Fibroblast of lung (primary cell): Measurements from ENCODE around the gene BRCA2. TPM values are rescaled to one million over a fixed set of nuclear protein-coding genes. Genes with fewer than 3 reads are reported as not detected.

ENCODE experiments used
- DNase-seq, 2 donors: peaks; one replicate each; pipeline versions ENCODE4 v3.0.0 to v3.0.0-alpha.2; 2010; ENCODE audit warnings: low read depth in 2 of 2
- H2AFZ ChIP-seq: 2 replicates; pipeline ENCODE4 v1.5.1; 2012; ENCODE audit warnings: low read length, control low read depth, inconsistent platforms
- H3K27ac ChIP-seq: 2 replicates; pipeline ENCODE4 v1.5.1; 2011; ENCODE audit warnings: low read length, control low read depth; ENCODE audit not compliant: insufficient read depth
- H3K27me3 ChIP-seq: 2 replicates; pipeline ENCODE4 v1.5.1; 2011; ENCODE audit warnings: mild to moderate bottlenecking, low read length; ENCODE audit not compliant: control insufficient read depth, insufficient read depth
- H3K36me3 ChIP-seq: 2 replicates; pipeline ENCODE4 v1.5.1; 2011; ENCODE audit warnings: low read length; ENCODE audit not compliant: control insufficient read depth, insufficient read depth
- H3K4me1 ChIP-seq: 2 replicates; pipeline ENCODE4 v1.5.1; 2011; ENCODE audit warnings: low read length; ENCODE audit not compliant: control insufficient read depth, insufficient read depth; ENCODE audit errors: extremely low read depth
- H3K4me2 ChIP-seq: 2 replicates; pipeline ENCODE4 v1.5.1; 2011; ENCODE audit warnings: low read length, control low read depth; ENCODE audit not compliant: insufficient read depth; ENCODE audit errors: extremely low read depth
- H3K4me3 ChIP-seq, 4 experiments: fragments of 200-600 bp in 1 of 4; sonication (generic) in 1 of 4; replicated peaks in 1 of 4; 2 replicates each; pipeline ENCODE4 v1.5.1; 2011 to 2016; ENCODE audit warnings: low read length in 4 of 4, low read depth in 3 of 4, mild to moderate bottlenecking in 3 of 4, control low read depth in 2 of 4, inconsistent platforms in 1 of 4, mixed read lengths in 1 of 4; ENCODE audit not compliant: insufficient read depth in 1 of 4; ENCODE audit errors: control extremely low read depth in 1 of 4
- H3K79me2 ChIP-seq: 2 replicates; pipeline ENCODE4 v1.5.1; 2012; ENCODE audit warnings: mild to moderate bottlenecking, low read length, inconsistent platforms; ENCODE audit not compliant: control insufficient read depth, insufficient read depth
- H3K9ac ChIP-seq: 2 replicates; pipeline ENCODE4 v1.5.1; 2011; ENCODE audit warnings: mild to moderate bottlenecking, low read length, control low read depth; ENCODE audit not compliant: insufficient read depth
- H3K9me3 ChIP-seq: 2 replicates; pipeline ENCODE4 v1.5.1; 2012; ENCODE audit warnings: low read depth, low read length; ENCODE audit not compliant: control insufficient read depth, insufficient read depth
- H4K20me1 ChIP-seq: 2 replicates; pipeline ENCODE4 v1.5.1; 2011; ENCODE audit warnings: low read length; ENCODE audit not compliant: control insufficient read depth, insufficient read depth; ENCODE audit errors: extremely low read depth
- EZH2 ChIP-seq: IDR thresholded peaks from 2 replicates; pipeline ENCODE4 v1.5.1; 2012; ENCODE audit warnings: low read length, control low read depth, mild to moderate bottlenecking; ENCODE audit errors: missing control alignments
- polyA plus RNA-seq, 2 donors: library from polyadenylated mRNA; depleted of rRNA in 1 of 2; stranded (reverse) in 1 of 2; unstranded in 1 of 2; fragments of >200 nt; gene quantifications; 2 replicates each; pipeline ENCODE4 v1.2.1, GENCODE V29; 2011 to 2012; ENCODE audit warnings: missing spikeins in 1 of 2
- total RNA-seq: library from RNA; depleted of rRNA; stranded (reverse); fragments of >200 nt; gene quantifications from 2 replicates; pipeline ENCODE4 v1.2.1, GENCODE V29; 2014
- TF ChIP-seq, protein P1 (sequence below), 2 donors: IDR thresholded peaks in 1 of 2; conservative IDR thresholded peaks in 1 of 2; 1 replicate in 1 of 2; 2 replicates in 1 of 2; pipeline ENCODE4 v1.5.1; 2011 to 2012; ENCODE audit warnings: low read length in 2 of 2, control low read depth in 1 of 2, inconsistent platforms in 1 of 2, low read depth in 1 of 2, mild to moderate bottlenecking in 1 of 2

Gene BRCA2
- total and polyA plus RNA-seq, 2 donors (not counting 1 experiment from before 2014, with no cell fraction given), result 2.0 to 4.5 TPM

DNA sequence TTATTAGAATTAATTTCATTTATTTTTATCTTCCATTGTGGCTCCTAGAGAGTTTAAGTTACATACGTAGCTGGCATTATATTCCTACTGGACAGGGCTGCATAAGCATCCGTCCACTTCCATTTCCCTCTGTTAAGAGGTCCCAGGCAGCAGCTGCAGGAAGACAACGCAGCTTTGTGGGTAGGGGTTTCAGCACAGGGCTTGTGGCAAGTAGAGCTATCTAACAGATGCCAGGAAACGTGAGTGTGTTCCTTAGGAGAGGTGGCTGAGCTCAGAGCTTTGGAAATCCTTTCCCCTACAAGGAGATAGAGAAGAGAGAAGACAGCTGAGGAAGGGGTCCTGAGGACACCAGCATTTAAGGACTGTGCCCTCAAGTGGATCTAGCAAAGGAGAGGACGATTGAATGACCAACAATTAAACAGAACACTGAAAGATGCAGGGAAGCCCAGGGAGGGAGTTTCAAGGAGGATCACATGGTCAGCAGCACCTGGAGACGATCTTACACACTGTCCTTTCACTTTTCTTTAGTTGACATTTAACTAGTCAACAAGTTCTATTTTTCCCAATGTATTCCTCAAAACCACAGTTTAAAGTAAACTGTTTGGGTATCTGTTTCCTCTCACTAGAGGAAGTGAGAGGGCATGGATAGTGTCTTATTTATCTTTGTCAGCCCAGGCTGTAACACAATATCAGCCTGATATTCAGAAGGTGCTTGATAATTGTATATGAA, 114.9 kb downstream of the BRCA2 start:
- no peaks in the 10 kb centered on the region for H3K4me1 ChIP-seq
- no peaks in the 10 kb centered on the region for H3K36me3 ChIP-seq
- no peaks in the 10 kb centered on the region for H3K9me3 ChIP-seq
- no peak for TF ChIP-seq EZH2
- TF ChIP-seq, protein P1, sequence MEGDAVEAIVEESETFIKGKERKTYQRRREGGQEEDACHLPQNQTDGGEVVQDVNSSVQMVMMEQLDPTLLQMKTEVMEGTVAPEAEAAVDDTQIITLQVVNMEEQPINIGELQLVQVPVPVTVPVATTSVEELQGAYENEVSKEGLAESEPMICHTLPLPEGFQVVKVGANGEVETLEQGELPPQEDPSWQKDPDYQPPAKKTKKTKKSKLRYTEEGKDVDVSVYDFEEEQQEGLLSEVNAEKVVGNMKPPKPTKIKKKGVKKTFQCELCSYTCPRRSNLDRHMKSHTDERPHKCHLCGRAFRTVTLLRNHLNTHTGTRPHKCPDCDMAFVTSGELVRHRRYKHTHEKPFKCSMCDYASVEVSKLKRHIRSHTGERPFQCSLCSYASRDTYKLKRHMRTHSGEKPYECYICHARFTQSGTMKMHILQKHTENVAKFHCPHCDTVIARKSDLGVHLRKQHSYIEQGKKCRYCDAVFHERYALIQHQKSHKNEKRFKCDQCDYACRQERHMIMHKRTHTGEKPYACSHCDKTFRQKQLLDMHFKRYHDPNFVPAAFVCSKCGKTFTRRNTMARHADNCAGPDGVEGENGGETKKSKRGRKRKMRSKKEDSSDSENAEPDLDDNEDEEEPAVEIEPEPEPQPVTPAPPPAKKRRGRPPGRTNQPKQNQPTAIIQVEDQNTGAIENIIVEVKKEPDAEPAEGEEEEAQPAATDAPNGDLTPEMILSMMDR (conservative IDR thresholded peaks at IDR 0.05 in 1 of 2, IDR thresholded peaks at IDR 0.05 in 1 of 2; ENCODE audit: low read depth in 1 of 2, low read length in 2 of 2), result no peak
- DNase-seq, result no peak
- H3K9ac ChIP-seq, result no peak overlapping the region
- H3K27ac ChIP-seq, result no peak overlapping the region
- H3K27me3 ChIP-seq, result no peaks in the 10 kb centered on the region
- H3K4me2 ChIP-seq, result no peak overlapping the region
- no peaks in the 10 kb centered on the region for H3K79me2 ChIP-seq
- H3K4me3 ChIP-seq, result no peak overlapping the region
- H2AFZ ChIP-seq, result no peak overlapping the region
- no peaks in the 10 kb centered on the region for H4K20me1 ChIP-seq

DNA sequence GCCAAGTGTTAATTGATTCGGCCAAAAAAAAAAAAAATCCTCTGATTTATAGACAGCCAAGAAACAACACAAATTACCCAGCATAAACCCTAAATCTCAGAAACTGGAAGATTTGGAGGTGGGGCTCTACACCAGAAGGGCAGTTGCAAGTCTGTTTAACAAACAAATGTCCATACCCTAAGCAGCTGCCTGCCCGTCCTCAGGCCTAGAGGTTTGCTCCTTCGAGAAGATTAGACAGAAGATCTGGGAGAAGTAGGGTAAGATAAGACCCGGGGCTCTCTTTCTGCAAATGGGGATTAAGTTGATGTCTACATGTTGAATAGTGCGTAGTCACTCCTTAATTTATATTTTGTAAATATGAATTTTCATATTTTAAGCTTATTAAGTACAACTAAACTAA, 116.1 kb downstream of the BRCA2 start:
- H3K9me3 ChIP-seq, result no peaks in the 10 kb centered on the region
- no peaks in the 10 kb centered on the region for H3K4me1 ChIP-seq
- no peak overlapping the region for H3K9ac ChIP-seq
- no peaks in the 10 kb centered on the region for H4K20me1 ChIP-seq
- no peak overlapping the region for H3K27ac ChIP-seq
- H2AFZ ChIP-seq, result no peak overlapping the region
- H3K27me3 ChIP-seq, result no peaks in the 10 kb centered on the region
- no peak for DNase-seq
- H3K4me3 ChIP-seq, result no peak overlapping the region
- TF ChIP-seq, protein P1 (conservative IDR thresholded peaks at IDR 0.05 in 1 of 2, IDR thresholded peaks at IDR 0.05 in 1 of 2; ENCODE audit: low read depth in 1 of 2, low read length in 2 of 2), result no peak
- TF ChIP-seq EZH2, result no peak
- H3K79me2 ChIP-seq, result no peaks in the 10 kb centered on the region
- H3K4me2 ChIP-seq, result no peak overlapping the region
- no peaks in the 10 kb centered on the region for H3K36me3 ChIP-seq

DNA sequence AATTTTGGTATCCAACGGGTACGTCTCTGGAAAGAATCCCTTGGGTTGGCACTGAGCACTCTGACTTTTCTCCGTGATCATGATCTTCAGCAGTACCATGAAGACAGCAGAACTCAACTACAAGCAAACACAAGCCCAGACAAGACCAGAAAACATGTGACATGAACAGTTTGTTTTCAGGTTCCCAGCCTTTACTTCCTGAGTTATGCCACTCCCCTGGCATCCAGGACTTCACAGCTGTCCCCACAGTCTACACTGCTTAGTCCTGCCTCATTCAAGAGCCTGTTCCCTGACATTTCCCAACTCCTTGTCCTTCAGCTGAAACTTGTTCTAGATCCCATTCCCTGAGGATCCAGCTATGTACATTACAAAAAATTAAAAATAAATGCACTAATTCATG, 117.5 kb downstream of the BRCA2 start:
- no peak for DNase-seq
- H4K20me1 ChIP-seq, result no peaks in the 10 kb centered on the region
- no peak overlapping the region for H2AFZ ChIP-seq
- TF ChIP-seq EZH2, result no peak
- TF ChIP-seq, protein P1 (conservative IDR thresholded peaks at IDR 0.05 in 1 of 2, IDR thresholded peaks at IDR 0.05 in 1 of 2; ENCODE audit: low read depth in 1 of 2, low read length in 2 of 2), result no peak
- no peaks in the 10 kb centered on the region for H3K79me2 ChIP-seq
- no peaks in the 10 kb centered on the region for H3K27me3 ChIP-seq
- no peak overlapping the region for H3K9ac ChIP-seq
- H3K36me3 ChIP-seq, result no peaks in the 10 kb centered on the region
- H3K27ac ChIP-seq, result no peak overlapping the region
- no peaks in the 10 kb centered on the region for H3K4me1 ChIP-seq
- no peak overlapping the region for H3K4me3 ChIP-seq
- H3K9me3 ChIP-seq, result no peaks in the 10 kb centered on the region
- H3K4me2 ChIP-seq, result no peak overlapping the region
